ENCODE results near the gene CHST9. TPM values are rescaled to one million over a fixed set of nuclear protein-coding genes. Genes with fewer than 3 reads are reported as not detected.

CHST9 gene
- total RNA-seq, 1 experiment from 2014 or later, result 3.5 TPM

DNA sequence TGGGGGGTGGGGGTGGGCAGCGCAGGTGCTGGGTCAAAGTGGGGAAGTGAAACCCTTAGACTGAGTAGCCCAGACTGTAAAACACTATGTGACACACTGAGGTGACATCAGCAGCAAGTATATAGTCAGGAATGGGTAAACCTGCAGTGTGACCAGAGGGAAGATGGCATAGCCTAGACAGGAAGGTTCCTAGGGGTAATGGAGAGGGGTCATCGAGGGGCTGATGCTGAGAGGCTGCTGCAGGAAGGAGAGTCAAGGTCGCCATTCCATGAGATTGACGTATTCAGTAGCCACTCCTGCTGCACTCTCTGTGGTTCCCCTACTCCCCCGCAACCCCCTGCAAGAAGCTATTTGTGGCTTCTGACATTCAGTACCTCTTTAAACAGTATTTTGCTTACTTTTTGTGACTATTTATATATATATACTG, 111.7 kb downstream of the CHST9 start:
- no peak overlapping the region for H3K18ac ChIP-seq (ENCODE audit: insufficient read length, low read depth, low read length)
- no peak overlapping the region for H2BK5ac ChIP-seq (ENCODE audit: insufficient read length, low read length)
- H3K23ac ChIP-seq (ENCODE audit: insufficient read length, low read depth, low read length), result no peak overlapping the region
- H2BK120ac ChIP-seq (ENCODE audit: low read depth, low read length, poor library complexity, severe bottlenecking), result no peak overlapping the region
- H3K4ac ChIP-seq (ENCODE audit: low read depth, low read length), result no peak overlapping the region
- no peak overlapping the region for H2BK15ac ChIP-seq (ENCODE audit: low read depth, low read length)
- H3K27ac ChIP-seq (ENCODE audit: insufficient read length, low read depth, low read length), result no peak overlapping the region
- Mint-ChIP-seq H3K9me3 (no peaks in the 10 kb centered on the region), H3K27ac (no peak overlapping the region; a peak in 1 of 7 replicates), H3K4me3 (no peak overlapping the region), H3K4me1 (peaks cover 0 to 2% of the 10 kb centered on the region in 2 experiments; a peak in 2 of 4 replicates), H3K36me3 (ENCODE audit: insufficient read depth in 1 of 3, low read depth in 3 of 3) (no peaks in the 10 kb centered on the region), H3K27me3 (ENCODE audit: low read depth) (no peaks in the 10 kb centered on the region)
- H4K8ac ChIP-seq (replicated peaks; ENCODE audit: insufficient read length, low read depth, low read length), result no peak overlapping the region
- H3T11ph ChIP-seq (ENCODE audit: low read length), result no peak overlapping the region
- no peak overlapping the region for H2AK5ac ChIP-seq (ENCODE audit: insufficient read length, low read length)
- no peak overlapping the region for H2BK20ac ChIP-seq (ENCODE audit: low read depth, low read length, poor library complexity, severe bottlenecking)
- no peak overlapping the region for H3K4me2 ChIP-seq (ENCODE audit: insufficient read depth, insufficient read length, low read length)
- no peak overlapping the region for H3K56ac ChIP-seq (ENCODE audit: insufficient read length, low read depth, low read length)
- TF ChIP-seq, protein P1, sequence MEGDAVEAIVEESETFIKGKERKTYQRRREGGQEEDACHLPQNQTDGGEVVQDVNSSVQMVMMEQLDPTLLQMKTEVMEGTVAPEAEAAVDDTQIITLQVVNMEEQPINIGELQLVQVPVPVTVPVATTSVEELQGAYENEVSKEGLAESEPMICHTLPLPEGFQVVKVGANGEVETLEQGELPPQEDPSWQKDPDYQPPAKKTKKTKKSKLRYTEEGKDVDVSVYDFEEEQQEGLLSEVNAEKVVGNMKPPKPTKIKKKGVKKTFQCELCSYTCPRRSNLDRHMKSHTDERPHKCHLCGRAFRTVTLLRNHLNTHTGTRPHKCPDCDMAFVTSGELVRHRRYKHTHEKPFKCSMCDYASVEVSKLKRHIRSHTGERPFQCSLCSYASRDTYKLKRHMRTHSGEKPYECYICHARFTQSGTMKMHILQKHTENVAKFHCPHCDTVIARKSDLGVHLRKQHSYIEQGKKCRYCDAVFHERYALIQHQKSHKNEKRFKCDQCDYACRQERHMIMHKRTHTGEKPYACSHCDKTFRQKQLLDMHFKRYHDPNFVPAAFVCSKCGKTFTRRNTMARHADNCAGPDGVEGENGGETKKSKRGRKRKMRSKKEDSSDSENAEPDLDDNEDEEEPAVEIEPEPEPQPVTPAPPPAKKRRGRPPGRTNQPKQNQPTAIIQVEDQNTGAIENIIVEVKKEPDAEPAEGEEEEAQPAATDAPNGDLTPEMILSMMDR (conservative IDR thresholded peaks at IDR 0.05), result no peak
- H4K20me1 ChIP-seq (ENCODE audit: control insufficient read depth, insufficient read depth, insufficient read length), result no peaks in the 10 kb centered on the region
- no peak for DNase-seq
- no peak overlapping the region for H4K91ac ChIP-seq (ENCODE audit: insufficient read length, low read depth, low read length)
- H3K79me1 ChIP-seq (ENCODE audit: insufficient read depth, low read depth, low read length, poor library complexity, severe bottlenecking), result no peaks in the 10 kb centered on the region
- no peaks in the 10 kb centered on the region; the same call in 1 of the 2 replicates for H3K4me1 ChIP-seq (ENCODE audit: insufficient read depth, low read length)
- WGBS (ENCODE audit: extremely low coverage, insufficient read length, low lambda C conversion rate), result no CpG with 5 or more reads among the region's 5 CpGs
- no peak overlapping the region for H3K14ac ChIP-seq (ENCODE audit: insufficient read depth, low read length)
- H3K9me3 ChIP-seq (ENCODE audit: control insufficient read depth, low read depth, low read length), result no peaks in the 10 kb centered on the region
- H3K79me2 ChIP-seq (ENCODE audit: insufficient read depth, low read length), result no peaks in the 10 kb centered on the region
- no peak overlapping the region for H4K5ac ChIP-seq (ENCODE audit: insufficient read length, low read depth, low read length)
- no peak overlapping the region for H2BK12ac ChIP-seq (ENCODE audit: insufficient read length, low read depth, low read length)
- no peak overlapping the region for H3K9ac ChIP-seq (ENCODE audit: extremely low read depth, insufficient read length, low read length)
- no peaks in the 10 kb centered on the region for H3K27me3 ChIP-seq (ENCODE audit: insufficient read depth, low read length)
- no peaks in the 10 kb centered on the region for H3K23me2 ChIP-seq (ENCODE audit: insufficient read length, low read depth, low read length, poor library complexity, severe bottlenecking)
- H2AFZ ChIP-seq (ENCODE audit: low read length), result no peak overlapping the region

Measured in H9 (cell line).